ENCODE results near the gene PDZD2. TPM values are rescaled to one million over a fixed set of nuclear protein-coding genes. Genes with fewer than 3 reads are reported as not detected.

PDZD2 gene
- total RNA-seq, 3 donors from 2014 or later, result 1.8 to 10.1 (median 2.1) TPM

- H3K4me1 ChIP-seq (ENCODE audit: low read depth), result no peaks in the 10 kb centered on the region
- ATAC-seq (no peak), DNase-seq (no peak)
- H3K9me3 ChIP-seq, result peaks cover 5% of the 10 kb centered on the region
- no peak overlapping the region for H3K4me3 ChIP-seq
- no peak for TF ChIP-seq CTCF (IDR thresholded peaks at IDR 0.05)
- H3K36me3 ChIP-seq (ENCODE audit: low read depth), result no peaks in the 10 kb centered on the region
- intact Hi-C loops (cut with DNase I, micrococcal nuclease), result no loop called here
Observed at GRCh38 chr5:32042551-32042961, 403.6 kb downstream of the PDZD2 start.

- Histone ChIP-seq H3K9me3 (peaks cover 5% of the 10 kb centered on the region), H3K4me1 (ENCODE audit: low read depth) (no peaks in the 10 kb centered on the region), H3K36me3 (ENCODE audit: low read depth) (no peaks in the 10 kb centered on the region), H3K4me3 (no peak overlapping the region)
- no peak for TF ChIP-seq CTCF (IDR thresholded peaks at IDR 0.05)
- no peak for ATAC-seq
- intact Hi-C loops (cut with DNase I, micrococcal nuclease), result no loop called here
- DNase-seq, result no peak
Observed at GRCh38 chr5:32043105-32043504, 404.2 kb downstream of the PDZD2 start.

GRCh38 chr5:32044434-32044833 lies 405.5 kb downstream of the PDZD2 start:
- intact Hi-C loops (cut with DNase I, micrococcal nuclease), result no loop called here
- H3K36me3 ChIP-seq (ENCODE audit: low read depth), result no peaks in the 10 kb centered on the region
- peaks cover 5% of the 10 kb centered on the region for H3K9me3 ChIP-seq
- TF ChIP-seq CTCF (IDR thresholded peaks at IDR 0.05), result no peak
- no peaks in the 10 kb centered on the region for H3K4me1 ChIP-seq (ENCODE audit: low read depth)
- DNase-seq, result no peak
- no peak for ATAC-seq
- H3K4me3 ChIP-seq, result no peak overlapping the region

GRCh38 chr5:32044939-32045338 lies 406.0 kb downstream of the PDZD2 start:
- DNase-seq, result no peak

GRCh38 chr5:32047056-32047455 lies 408.1 kb downstream of the PDZD2 start:
- no peak overlapping the region for H3K4me3 ChIP-seq

More at GRCh38 chr5:32044939-32045338, 406.0 kb downstream of the PDZD2 start:
- no peak overlapping the region for H3K4me3 ChIP-seq
- no peaks in the 10 kb centered on the region for H3K36me3 ChIP-seq (ENCODE audit: low read depth)
- H3K9me3 ChIP-seq, result peaks cover 5% of the 10 kb centered on the region
- intact Hi-C loops (cut with DNase I, micrococcal nuclease), result no loop called here
- no peaks in the 10 kb centered on the region for H3K4me1 ChIP-seq (ENCODE audit: low read depth)
- ATAC-seq, result no peak
- no peak for TF ChIP-seq CTCF (IDR thresholded peaks at IDR 0.05)

More at GRCh38 chr5:32047056-32047455, 408.1 kb downstream of the PDZD2 start:
- no peak for TF ChIP-seq CTCF (IDR thresholded peaks at IDR 0.05)
- intact Hi-C loops (cut with DNase I, micrococcal nuclease), result no loop called here
- DNase-seq (no peak), ATAC-seq (no peak)
- no peaks in the 10 kb centered on the region for H3K4me1 ChIP-seq (ENCODE audit: low read depth)
- no peaks in the 10 kb centered on the region for H3K9me3 ChIP-seq
- H3K36me3 ChIP-seq (ENCODE audit: low read depth), result no peaks in the 10 kb centered on the region
